ENCODE measurements around the gene MRPL17. TPM values are rescaled to one million over a fixed set of nuclear protein-coding genes. Genes with fewer than 3 reads are reported as not detected.

MRPL17 gene
- total and polyA plus RNA-seq, 4 donors = 14.0 to 21.8 (median 19.0) TPM

- H3K9me3 ChIP-seq (ENCODE audit: control insufficient read depth in 4 of 4, low read length in 3 of 4) = no peaks in the 10 kb centered on the region
- DNase-seq (ENCODE audit: low spot score) = no peak
- H3K4me3 ChIP-seq (ENCODE audit: low read depth in 1 of 3, low read length in 3 of 3) = no peak overlapping the region
- WGBS = 82% methylated on average over 3 of the region's 3 CpGs
- TF ChIP-seq TAF1 (conservative IDR thresholded peaks at IDR 0.05) = no peak
- no peaks in the 10 kb centered on the region for H3K27me3 ChIP-seq (ENCODE audit: control insufficient read depth in 4 of 4, insufficient read depth in 4 of 4, low read length in 3 of 4)
- no peaks in the 10 kb centered on the region for H3K36me3 ChIP-seq (ENCODE audit: control insufficient read depth in 4 of 4, insufficient read depth in 3 of 4, low read depth in 1 of 4, low read length in 3 of 4)
- no peak overlapping the region for H3K9ac ChIP-seq (ENCODE audit: low read depth in 1 of 2, low read length in 2 of 2)
- no peaks in the 10 kb centered on the region for H3K4me1 ChIP-seq (ENCODE audit: control insufficient read depth in 4 of 4, insufficient read depth in 4 of 4, low read length in 3 of 4)
- H3K27ac ChIP-seq (ENCODE audit: low read depth in 1 of 2, low read length in 2 of 2) = no peak overlapping the region
Measured at GRCh38 chr11:6660712-6661111, 22.4 kb downstream of the MRPL17 start.

GRCh38 chr11:6658647-6659046, 24.5 kb downstream of the MRPL17 start:
- no peak for TF ChIP-seq NR2F2 (IDR thresholded peaks at IDR 0.05)
- no peak for TF ChIP-seq EGR1 (IDR thresholded peaks at IDR 0.05; ENCODE audit: low read depth in 2 of 2)
- no peak for TF ChIP-seq GABPA (IDR thresholded peaks at IDR 0.05 in 1 of 2, conservative IDR thresholded peaks at IDR 0.05 in 1 of 2)
- no peak for TF ChIP-seq SP1 (IDR thresholded peaks at IDR 0.05)
- no peaks in the 10 kb centered on the region for H3K36me3 ChIP-seq (ENCODE audit: control insufficient read depth in 4 of 4, insufficient read depth in 3 of 4, low read depth in 1 of 4, low read length in 3 of 4)
- H3K27me3 ChIP-seq (ENCODE audit: control insufficient read depth in 4 of 4, insufficient read depth in 4 of 4, low read length in 3 of 4) = no peaks in the 10 kb centered on the region
- H3K4me3 ChIP-seq (ENCODE audit: low read depth in 1 of 3, low read length in 3 of 3) = no peak overlapping the region
- no peak for DNase-seq (ENCODE audit: low spot score)
- no peaks in the 10 kb centered on the region for H3K9me3 ChIP-seq (ENCODE audit: control insufficient read depth in 4 of 4, low read length in 3 of 4)
- peaks cover 0 to 10% (median 3%) of the 10 kb centered on the region in 4 donors for H3K4me1 ChIP-seq (ENCODE audit: control insufficient read depth in 4 of 4, insufficient read depth in 4 of 4, low read length in 3 of 4)
- no peak overlapping the region for H3K27ac ChIP-seq (ENCODE audit: low read depth in 1 of 2, low read length in 2 of 2)
- no peak overlapping the region for H3K9ac ChIP-seq (ENCODE audit: low read depth in 1 of 2, low read length in 2 of 2)

- no peak overlapping the region for H3K27ac ChIP-seq (ENCODE audit: low read depth in 1 of 2, low read length in 2 of 2)
- H3K36me3 ChIP-seq (ENCODE audit: control insufficient read depth in 4 of 4, insufficient read depth in 3 of 4, low read depth in 1 of 4, low read length in 3 of 4) = no peaks in the 10 kb centered on the region
- H3K4me1 ChIP-seq (ENCODE audit: control insufficient read depth in 4 of 4, insufficient read depth in 4 of 4, low read length in 3 of 4) = peaks cover 0 to 10% (median 3%) of the 10 kb centered on the region in 4 donors
- H3K9me3 ChIP-seq (ENCODE audit: control insufficient read depth in 4 of 4, low read length in 3 of 4) = no peaks in the 10 kb centered on the region
- no peak for TF ChIP-seq JUND (IDR thresholded peaks at IDR 0.05)
- TF ChIP-seq HNF4G (IDR thresholded peaks at IDR 0.05) = no peak
- TF ChIP-seq RAD21 (IDR thresholded peaks at IDR 0.05) = no peak
- no peak for TF ChIP-seq HNF4A (conservative IDR thresholded peaks at IDR 0.05)
- TF ChIP-seq SP1 (IDR thresholded peaks at IDR 0.05) = no peak
- TF ChIP-seq GABPA (IDR thresholded peaks at IDR 0.05 in 1 of 2, conservative IDR thresholded peaks at IDR 0.05 in 1 of 2) = no peak
- TF ChIP-seq ATF3 (IDR thresholded peaks at IDR 0.05) = no peak
- no peak for TF ChIP-seq NR2F2 (IDR thresholded peaks at IDR 0.05)
- 60% methylated on average over 1 of the region's 1 CpG for WGBS
- no peaks in the 10 kb centered on the region for H3K27me3 ChIP-seq (ENCODE audit: control insufficient read depth in 4 of 4, insufficient read depth in 4 of 4, low read length in 3 of 4)
- no peak overlapping the region for H3K4me3 ChIP-seq (ENCODE audit: low read depth in 1 of 3, low read length in 3 of 3)
- H3K9ac ChIP-seq (ENCODE audit: low read depth in 1 of 2, low read length in 2 of 2) = no peak overlapping the region
- no peak for DNase-seq (ENCODE audit: low spot score)
Measured at GRCh38 chr11:6657346-6657745, 25.8 kb downstream of the MRPL17 start.

GRCh38 chr11:6656936-6657335, 26.2 kb downstream of the MRPL17 start:
- TF ChIP-seq FOXA2 (IDR thresholded peaks at IDR 0.05) = no peak
- TF ChIP-seq NR2F2 (IDR thresholded peaks at IDR 0.05) = no peak
- no peak for TF ChIP-seq JUND (IDR thresholded peaks at IDR 0.05)
- TF ChIP-seq ZBTB33 (IDR thresholded peaks at IDR 0.05) = no peak
- no peak for TF ChIP-seq YY1 (IDR thresholded peaks at IDR 0.05)
- TF ChIP-seq HNF4A (conservative IDR thresholded peaks at IDR 0.05) = no peak
- no peak for TF ChIP-seq CTCF (IDR thresholded peaks at IDR 0.05; ENCODE audit: low read depth, low read length, missing input control)
- no peak for TF ChIP-seq SP1 (IDR thresholded peaks at IDR 0.05)
- Histone ChIP-seq H3K9me3 (ENCODE audit: control insufficient read depth in 4 of 4, low read length in 3 of 4) (no peaks in the 10 kb centered on the region), H3K36me3 (ENCODE audit: control insufficient read depth in 4 of 4, insufficient read depth in 3 of 4, low read depth in 1 of 4, low read length in 3 of 4) (no peaks in the 10 kb centered on the region), H3K9ac (ENCODE audit: low read depth in 1 of 2, low read length in 2 of 2) (no peak overlapping the region), H3K4me3 (ENCODE audit: low read depth in 1 of 3, low read length in 3 of 3) (no peak overlapping the region), H3K27ac (ENCODE audit: low read depth in 1 of 2, low read length in 2 of 2) (no peak overlapping the region), H3K4me1 (ENCODE audit: control insufficient read depth in 4 of 4, insufficient read depth in 4 of 4, low read length in 3 of 4) (peaks cover 0 to 10% (median 3%) of the 10 kb centered on the region in 4 donors), H3K27me3 (ENCODE audit: control insufficient read depth in 4 of 4, insufficient read depth in 4 of 4, low read length in 3 of 4) (no peaks in the 10 kb centered on the region)
- no peak for DNase-seq (ENCODE audit: low spot score)
- WGBS = 78% methylated on average over 5 of the region's 5 CpGs

All from liver (tissue), 9 donors.